Activated naive CD4-positive, alpha-beta T cell treated with anti-CD3 and anti-CD28 coated beads, Interleukin-2, amount 50 U/mL, for 16 hours (primary cell): ENCODE data around the gene RAVER2.
"Not testable (repeated sequence)": the region's sequence is repeated elsewhere in the genome, so short reads cannot be mapped to it uniquely, and the experiment has no call there.

Experiments used
- DNase-seq: peaks from one replicate; pipeline ENCODE4 v3.0.0-alpha.2; 2020

Gene RAVER2

GRCh38 chr1:64820572-64820971 lies 75.7 kb downstream of the RAVER2 start:
- DNase-seq, result not testable (repeated sequence)

- DNase-seq, result no peak
These were observed 77.7 kb downstream of the RAVER2 start for GRCh38 chr1:64822621-64823020.

GRCh38 chr1:64823691-64824476 lies 79.0 kb downstream of the RAVER2 start:
- peak; percentile 53 for DNase-seq

- DNase-seq, result no peak
These were observed 82.1 kb downstream of the RAVER2 start for GRCh38 chr1:64826991-64827390.

GRCh38 chr1:64828829-64829228 lies 84.0 kb downstream of the RAVER2 start:
- no peak for DNase-seq

GRCh38 chr1:64829411-64830029 lies 84.6 kb downstream of the RAVER2 start:
- DNase-seq, result no peak

- no peak for DNase-seq
These were observed 85.3 kb downstream of the RAVER2 start for GRCh38 chr1:64830030-64830651.

GRCh38 chr1:64834734-64835133 lies 89.9 kb downstream of the RAVER2 start:
- DNase-seq, result no peak

GRCh38 chr1:64836802-64837201 lies 91.9 kb downstream of the RAVER2 start:
- DNase-seq, result no peak

GRCh38 chr1:64838486-64838885 lies 93.6 kb downstream of the RAVER2 start:
- no peak for DNase-seq

GRCh38 chr1:64839261-64839660 lies 94.4 kb downstream of the RAVER2 start:
- DNase-seq, result no peak

- no peak for DNase-seq
These were observed 95.0 kb downstream of the RAVER2 start for GRCh38 chr1:64839732-64840405.

- no peak for DNase-seq
These were observed 96.6 kb downstream of the RAVER2 start for GRCh38 chr1:64841330-64842065.

- DNase-seq, result no peak
These were observed 97.3 kb downstream of the RAVER2 start for GRCh38 chr1:64842224-64842623.

- DNase-seq, result no peak
These were observed 98.8 kb downstream of the RAVER2 start for GRCh38 chr1:64843675-64844074.

- DNase-seq, result no peak
These were observed 99.3 kb downstream of the RAVER2 start for GRCh38 chr1:64844175-64844574.

- DNase-seq, result no peak
These were observed 99.7 kb downstream of the RAVER2 start for GRCh38 chr1:64844609-64845008.

GRCh38 chr1:64845831-64846425 lies 101.1 kb downstream of the RAVER2 start:
- no peak for DNase-seq

GRCh38 chr1:64846573-64847430 lies 101.9 kb downstream of the RAVER2 start:
- DNase-seq, result no peak

GRCh38 chr1:64847666-64848065 lies 102.8 kb downstream of the RAVER2 start:
- DNase-seq, result no peak

- no peak for DNase-seq
These were observed 103.3 kb downstream of the RAVER2 start for GRCh38 chr1:64848136-64848535.
